Activated T-cell treated with anti-CD3 and anti-CD28 coated beads, Interleukin-2, amount 50 U/mL, for 4 hours (primary cell): ENCODE measurements around the gene EXOC2. TPM values are rescaled to one million over a fixed set of nuclear protein-coding genes. Genes with fewer than 3 reads are reported as not detected.
A peak's percentile ranks its signal among the peaks of the same experiment; 100 is the strongest.
"Not testable (repeated sequence)": the region's sequence is repeated elsewhere in the genome, so short reads cannot be mapped to it uniquely, and the experiment has no call there.

Source experiments
- ATAC-seq, 2 donors: fragments of 200-7000 bp; cut with Tn5 transposase; one replicate each; pipeline ENCODE4 v1.10.0; 2021
- DNase-seq: peaks from one replicate; pipeline ENCODE4 v3.0.0-alpha.2; 2020
- H3K27me3 Mint-ChIP-seq: one replicate; pipeline ENCODE4 v1.8.0; 2021; ENCODE audit warnings: low read depth, mixed read lengths
- H3K36me3 Mint-ChIP-seq: one replicate; pipeline ENCODE4 v1.8.0; 2022; ENCODE audit warnings: mixed read lengths; ENCODE audit not compliant: insufficient read depth
- H3K4me1 Mint-ChIP-seq: one replicate; pipeline ENCODE4 v1.8.0; 2021; ENCODE audit warnings: low read depth, mixed read lengths
- H3K4me3 Mint-ChIP-seq: one replicate; pipeline ENCODE4 v1.8.0; 2021; ENCODE audit warnings: mild to moderate bottlenecking, moderate library complexity, mixed read lengths
- H3K9me3 Mint-ChIP-seq: one replicate; pipeline ENCODE4 v1.8.0; 2021; ENCODE audit warnings: mixed read lengths
- total RNA-seq, 3 donors: library from RNA; stranded (reverse); gene quantifications; one replicate each; pipeline ENCODE4 v1.2.1, GENCODE V29; 2021

The EXOC2 gene
- total RNA-seq, 3 donors from 2014 or later = 29.8 to 31.3 (median 30.0) TPM

GRCh38 chr6:613981-614380 lies 79.0 kb downstream of the EXOC2 start:
- no peak overlapping the region for H3K4me3 Mint-ChIP-seq
- ATAC-seq = no peak
- peaks cover 39% of the 10 kb centered on the region for H3K36me3 Mint-ChIP-seq
- no peaks in the 10 kb centered on the region for H3K27me3 Mint-ChIP-seq
- no peak for DNase-seq
- peaks cover 2% of the 10 kb centered on the region for H3K4me1 Mint-ChIP-seq
- no peaks in the 10 kb centered on the region for H3K9me3 Mint-ChIP-seq

GRCh38 chr6:611928-612327 lies 81.0 kb downstream of the EXOC2 start:
- no peaks in the 10 kb centered on the region for H3K9me3 Mint-ChIP-seq
- H3K4me1 Mint-ChIP-seq = no peaks in the 10 kb centered on the region
- H3K27me3 Mint-ChIP-seq = no peaks in the 10 kb centered on the region
- ATAC-seq = no peak
- peaks cover 41% of the 10 kb centered on the region for H3K36me3 Mint-ChIP-seq
- no peak overlapping the region for H3K4me3 Mint-ChIP-seq
- no peak for DNase-seq

- ATAC-seq (no peak), DNase-seq (no peak)
- no peaks in the 10 kb centered on the region for H3K9me3 Mint-ChIP-seq
- no peak overlapping the region for H3K4me3 Mint-ChIP-seq
- no peaks in the 10 kb centered on the region for H3K4me1 Mint-ChIP-seq
- H3K27me3 Mint-ChIP-seq = no peaks in the 10 kb centered on the region
- peaks cover 45% of the 10 kb centered on the region for H3K36me3 Mint-ChIP-seq
These were observed 82.1 kb downstream of the EXOC2 start for GRCh38 chr6:610882-611281.

GRCh38 chr6:609905-610304 lies 83.0 kb downstream of the EXOC2 start:
- Mint-ChIP-seq H3K9me3 (no peaks in the 10 kb centered on the region), H3K36me3 (peaks cover 44% of the 10 kb centered on the region), H3K27me3 (no peaks in the 10 kb centered on the region), H3K4me3 (no peak overlapping the region), H3K4me1 (no peaks in the 10 kb centered on the region)
- no peak for DNase-seq
- no peak for ATAC-seq

GRCh38 chr6:606829-607379 lies 86.0 kb downstream of the EXOC2 start:
- no peak overlapping the region for H3K4me3 Mint-ChIP-seq
- DNase-seq (no peak), ATAC-seq (no peak)
- H3K27me3 Mint-ChIP-seq = no peaks in the 10 kb centered on the region
- no peaks in the 10 kb centered on the region for H3K4me1 Mint-ChIP-seq
- peaks cover 38% of the 10 kb centered on the region for H3K36me3 Mint-ChIP-seq
- H3K9me3 Mint-ChIP-seq = no peaks in the 10 kb centered on the region

GRCh38 chr6:605895-606294 lies 87.0 kb downstream of the EXOC2 start:
- H3K4me3 Mint-ChIP-seq, H3K9me3 Mint-ChIP-seq, H3K4me1 Mint-ChIP-seq, H3K27me3 Mint-ChIP-seq, ATAC-seq, DNase-seq: not testable (repeated sequence)
- peaks cover 37% of the 10 kb centered on the region for H3K36me3 Mint-ChIP-seq

GRCh38 chr6:604579-604978 lies 88.4 kb downstream of the EXOC2 start:
- Mint-ChIP-seq H3K9me3 (no peaks in the 10 kb centered on the region), H3K36me3 (peaks cover 36% of the 10 kb centered on the region), H3K4me1 (no peaks in the 10 kb centered on the region), H3K27me3 (no peaks in the 10 kb centered on the region), H3K4me3 (no peak overlapping the region)
- no peak for DNase-seq
- no peak for ATAC-seq

- Mint-ChIP-seq H3K4me1 (no peaks in the 10 kb centered on the region), H3K4me3 (no peak overlapping the region)
These were observed 89.7 kb downstream of the EXOC2 start for GRCh38 chr6:603265-603664.

GRCh38 chr6:599576-600448 lies 93.1 kb downstream of the EXOC2 start:
- Mint-ChIP-seq H3K36me3 (peaks cover 17% of the 10 kb centered on the region), H3K4me1 (no peaks in the 10 kb centered on the region), H3K4me3 (no peak overlapping the region), H3K9me3 (no peaks in the 10 kb centered on the region), H3K27me3 (no peaks in the 10 kb centered on the region)
- ATAC-seq (no peak), DNase-seq (no peak)

More at GRCh38 chr6:603265-603664, 89.7 kb downstream of the EXOC2 start:
- no peaks in the 10 kb centered on the region for H3K27me3 Mint-ChIP-seq
- H3K36me3 Mint-ChIP-seq = peaks cover 30% of the 10 kb centered on the region
- DNase-seq (no peak), ATAC-seq (no peak)
- H3K9me3 Mint-ChIP-seq = no peaks in the 10 kb centered on the region

- peaks cover 40% of the 10 kb centered on the region for H3K36me3 Mint-ChIP-seq
- DNase-seq (no peak), ATAC-seq (no peak)
- no peak overlapping the region for H3K4me3 Mint-ChIP-seq
- H3K4me1 Mint-ChIP-seq = peaks cover 3% of the 10 kb centered on the region
- H3K9me3 Mint-ChIP-seq = no peaks in the 10 kb centered on the region
- H3K27me3 Mint-ChIP-seq = no peaks in the 10 kb centered on the region
These were observed 99.1 kb downstream of the EXOC2 start for GRCh38 chr6:593907-594212.

GRCh38 chr6:593139-593906 lies 99.6 kb downstream of the EXOC2 start:
- ATAC-seq (peak; percentile 53 to 58), DNase-seq (peak; percentile 63)
- Mint-ChIP-seq H3K4me3 (no peak overlapping the region), H3K36me3 (peaks cover 37% of the 10 kb centered on the region), H3K4me1 (peaks cover 3% of the 10 kb centered on the region), H3K27me3 (no peaks in the 10 kb centered on the region), H3K9me3 (no peaks in the 10 kb centered on the region)

GRCh38 chr6:589090-589489 lies 103.8 kb downstream of the EXOC2 start:
- ATAC-seq (no peak), DNase-seq (no peak)
- Mint-ChIP-seq H3K9me3 (no peaks in the 10 kb centered on the region), H3K27me3 (no peaks in the 10 kb centered on the region), H3K4me3 (no peak overlapping the region), H3K36me3 (peaks cover 30% of the 10 kb centered on the region), H3K4me1 (peaks cover 3% of the 10 kb centered on the region)

- H3K9me3 Mint-ChIP-seq = no peaks in the 10 kb centered on the region
- peaks cover 12% of the 10 kb centered on the region for H3K4me1 Mint-ChIP-seq
- H3K4me3 Mint-ChIP-seq = no peak overlapping the region
- DNase-seq (no peak), ATAC-seq (no peak)
- H3K27me3 Mint-ChIP-seq = no peaks in the 10 kb centered on the region
- peaks cover 18% of the 10 kb centered on the region for H3K36me3 Mint-ChIP-seq
These were observed 106.4 kb downstream of the EXOC2 start for GRCh38 chr6:586553-586952.

GRCh38 chr6:583635-584034 lies 109.3 kb downstream of the EXOC2 start:
- peak in 1 of 2 donors; percentile 48 for ATAC-seq
- H3K36me3 Mint-ChIP-seq = no peaks in the 10 kb centered on the region
- no peak for DNase-seq
- no peaks in the 10 kb centered on the region for H3K9me3 Mint-ChIP-seq
- H3K27me3 Mint-ChIP-seq = no peaks in the 10 kb centered on the region
- H3K4me1 Mint-ChIP-seq = peaks cover 9% of the 10 kb centered on the region
- H3K4me3 Mint-ChIP-seq = no peak overlapping the region

- Mint-ChIP-seq H3K27me3 (no peaks in the 10 kb centered on the region), H3K4me1 (peaks cover 11% of the 10 kb centered on the region), H3K9me3 (no peaks in the 10 kb centered on the region), H3K36me3 (no peaks in the 10 kb centered on the region), H3K4me3 (no peak overlapping the region)
- ATAC-seq (no peak), DNase-seq (no peak)
These were observed 109.8 kb downstream of the EXOC2 start for GRCh38 chr6:583116-583515.
